ENCODE results near the gene HOXA2. TPM values are rescaled to one million over a fixed set of nuclear protein-coding genes. Genes with fewer than 3 reads are reported as not detected.

Gene HOXA2
- total RNA-seq, 2 donors from 2014 or later, result not detected

DNA sequence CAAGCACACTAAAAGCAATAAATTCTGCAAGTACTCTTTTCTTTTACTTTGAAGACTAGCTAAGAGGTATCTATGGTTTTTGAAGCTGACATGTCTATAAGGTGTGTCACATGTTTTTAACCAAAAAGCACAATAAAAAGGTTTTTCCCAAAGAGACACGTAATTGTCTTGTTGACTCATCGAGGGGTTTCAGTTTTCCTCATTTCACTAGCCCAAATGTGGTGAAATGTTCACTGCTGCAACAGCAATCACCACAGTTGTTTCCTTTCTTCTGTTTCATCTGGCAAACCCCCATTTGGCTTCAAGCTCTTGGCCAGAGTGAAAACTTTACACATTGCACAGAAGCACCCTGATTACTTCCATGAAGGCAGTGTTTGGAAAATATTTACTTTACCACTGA, 31.9 kb upstream of the HOXA2 start:
- Mint-ChIP-seq H3K27ac (peak overlapping the region; percentile 84), H3K36me3 (ENCODE audit: insufficient read depth in 2 of 2) (peaks cover 0 to 3% of the 10 kb centered on the region in 2 donors), H3K9me3 (no peaks in the 10 kb centered on the region), H3K27me3 (ENCODE audit: low read depth) (peaks cover 43% of the 10 kb centered on the region), H3K4me3 (peak overlapping the region; percentile 52 to 59), H3K4me1 (ENCODE audit: low read depth) (peaks cover 48% of the 10 kb centered on the region)
- peak; percentile 73 to 87 for ATAC-seq (replicated peaks in 1 of 2)
- DNase-seq, result peak; percentile 55 to 59

DNA sequence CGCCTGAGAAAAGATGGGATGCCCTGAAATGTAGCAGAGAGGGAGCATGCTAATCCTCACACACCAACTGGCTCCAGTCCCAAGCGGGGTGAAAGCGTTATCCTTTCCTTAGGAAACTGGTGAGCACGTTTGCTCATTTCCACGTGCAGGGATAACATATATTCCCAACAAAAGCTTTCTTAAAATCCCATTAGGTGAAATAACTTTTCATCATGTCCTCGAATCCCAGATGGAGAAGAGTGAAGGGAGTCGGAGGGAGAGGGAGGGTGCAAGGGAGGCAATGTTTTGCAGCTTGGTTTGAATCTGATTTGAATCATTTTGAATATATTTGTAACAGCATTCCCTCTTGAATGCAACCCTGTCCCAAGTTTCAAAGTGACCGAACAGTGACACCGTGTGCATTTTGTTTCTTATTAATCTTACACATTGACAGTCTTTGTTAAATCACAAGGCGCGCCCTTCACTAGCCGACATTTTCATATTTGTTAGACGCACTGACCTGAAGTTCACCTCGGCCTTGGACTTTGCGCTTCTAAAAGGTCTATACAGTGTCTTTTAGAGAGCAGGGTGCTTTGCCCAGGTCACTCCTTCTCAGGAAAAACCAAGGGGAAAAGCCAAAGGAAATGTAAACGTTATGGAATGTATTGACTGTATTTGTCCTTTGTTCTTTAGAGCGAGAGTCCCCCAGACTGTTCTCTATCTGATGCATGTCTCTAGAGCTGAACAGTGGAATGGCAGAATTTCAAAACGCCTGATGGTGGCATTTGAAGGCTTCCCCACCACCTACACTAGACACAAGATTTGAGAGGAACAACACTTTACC, 31.1 kb upstream of the HOXA2 start:
- no peak overlapping the region for H3K27ac Mint-ChIP-seq
- peak in 1 of 2 donors; percentile 3 for ATAC-seq (replicated peaks in 1 of 2)

DNA sequence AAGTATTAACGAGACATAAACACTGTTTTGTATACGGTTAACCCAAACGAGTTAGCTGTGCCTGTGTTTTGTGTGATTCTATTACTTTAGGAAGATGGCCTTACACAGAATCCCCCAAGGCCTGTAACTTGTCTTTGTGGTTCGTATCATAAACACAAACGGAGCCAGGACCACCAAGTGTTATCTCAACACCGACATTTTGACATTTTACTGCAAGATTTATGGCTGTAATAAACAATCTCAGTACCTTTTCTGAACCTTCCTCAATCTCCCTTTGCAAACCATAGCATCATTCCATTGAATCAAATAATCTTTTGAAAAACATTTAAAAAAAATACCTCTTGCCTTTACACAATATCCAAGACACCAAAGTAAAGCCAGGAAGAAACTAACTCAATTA, 30.5 kb upstream of the HOXA2 start:
- H3K4me1 Mint-ChIP-seq (ENCODE audit: low read depth), result peaks cover 48% of the 10 kb centered on the region
- no peaks in the 10 kb centered on the region for H3K9me3 Mint-ChIP-seq
- no peak for DNase-seq
- ATAC-seq (replicated peaks in 1 of 2), result no peak
- H3K4me3 Mint-ChIP-seq, result no peak overlapping the region
- peaks cover 0 to 3% of the 10 kb centered on the region in 2 donors for H3K36me3 Mint-ChIP-seq (ENCODE audit: insufficient read depth in 2 of 2)
- H3K27me3 Mint-ChIP-seq (ENCODE audit: low read depth), result peaks cover 53% of the 10 kb centered on the region
- no peak overlapping the region for H3K27ac Mint-ChIP-seq

More for the DNA sequence above, 31.1 kb upstream of the HOXA2 start:
- no peak for DNase-seq
- H3K27me3 Mint-ChIP-seq (ENCODE audit: low read depth), result peaks cover 51% of the 10 kb centered on the region
- peaks cover 48% of the 10 kb centered on the region for H3K4me1 Mint-ChIP-seq (ENCODE audit: low read depth)
- no peaks in the 10 kb centered on the region for H3K9me3 Mint-ChIP-seq
- H3K36me3 Mint-ChIP-seq (ENCODE audit: insufficient read depth in 2 of 2), result peaks cover 0 to 3% of the 10 kb centered on the region in 2 donors
- peak overlapping the region; percentile 52 to 59 for H3K4me3 Mint-ChIP-seq

DNA sequence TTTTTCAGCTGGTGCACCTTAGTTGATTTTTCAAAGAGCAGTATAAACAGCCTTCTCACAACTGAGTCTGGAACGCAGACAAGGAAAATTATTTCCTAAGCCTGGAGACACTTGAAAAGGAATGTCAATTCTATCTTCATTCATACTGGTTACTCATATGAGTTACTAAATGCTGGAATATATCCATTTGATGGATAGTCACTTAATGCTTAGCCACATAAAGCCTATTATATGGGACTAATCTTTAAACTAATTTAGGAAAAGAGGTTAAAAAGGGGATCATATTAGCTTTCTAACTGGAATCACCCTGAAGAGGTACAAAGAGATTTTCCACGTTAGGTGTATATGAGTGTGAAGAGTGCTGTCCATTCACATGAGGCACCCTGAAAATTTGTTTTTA, 29.7 kb upstream of the HOXA2 start:
- Mint-ChIP-seq H3K27ac (no peak overlapping the region), H3K27me3 (ENCODE audit: low read depth) (peaks cover 53% of the 10 kb centered on the region), H3K9me3 (no peaks in the 10 kb centered on the region), H3K36me3 (ENCODE audit: insufficient read depth in 2 of 2) (peaks cover 0 to 3% of the 10 kb centered on the region in 2 donors), H3K4me3 (peak overlapping the region in 1 of 2 donors; percentile 32), H3K4me1 (ENCODE audit: low read depth) (peaks cover 48% of the 10 kb centered on the region)
- DNase-seq (no peak), ATAC-seq (replicated peaks in 1 of 2) (no peak)

DNA sequence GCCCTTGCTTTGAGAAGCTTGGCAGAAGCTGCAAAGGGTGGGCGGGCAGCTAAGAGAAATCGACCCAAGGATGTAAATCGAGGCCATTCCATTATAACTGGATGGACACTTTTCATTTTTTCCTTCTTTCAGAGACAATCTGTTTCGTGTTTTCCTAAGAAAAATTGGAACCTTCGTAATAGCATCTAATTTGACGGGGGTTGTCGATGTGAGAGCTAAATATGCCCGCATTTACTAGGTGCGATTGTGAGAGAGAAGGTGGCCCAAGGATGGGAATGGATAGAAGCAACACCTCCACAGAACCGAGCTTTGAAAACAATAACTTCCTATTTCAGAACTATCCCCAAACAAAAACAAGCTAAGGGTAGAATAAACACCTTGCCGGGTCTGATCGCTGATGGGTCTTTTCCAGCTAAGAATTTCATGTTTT, 28.9 kb upstream of the HOXA2 start:
- DNase-seq (no peak), ATAC-seq (replicated peaks in 1 of 2) (no peak)
- Mint-ChIP-seq H3K4me1 (ENCODE audit: low read depth) (peaks cover 47% of the 10 kb centered on the region), H3K27ac (no peak overlapping the region), H3K4me3 (peak overlapping the region; percentile 40 to 77), H3K9me3 (no peaks in the 10 kb centered on the region), H3K36me3 (ENCODE audit: insufficient read depth in 2 of 2) (peaks cover 0 to 3% of the 10 kb centered on the region in 2 donors), H3K27me3 (ENCODE audit: low read depth) (peaks cover 55% of the 10 kb centered on the region)

DNA sequence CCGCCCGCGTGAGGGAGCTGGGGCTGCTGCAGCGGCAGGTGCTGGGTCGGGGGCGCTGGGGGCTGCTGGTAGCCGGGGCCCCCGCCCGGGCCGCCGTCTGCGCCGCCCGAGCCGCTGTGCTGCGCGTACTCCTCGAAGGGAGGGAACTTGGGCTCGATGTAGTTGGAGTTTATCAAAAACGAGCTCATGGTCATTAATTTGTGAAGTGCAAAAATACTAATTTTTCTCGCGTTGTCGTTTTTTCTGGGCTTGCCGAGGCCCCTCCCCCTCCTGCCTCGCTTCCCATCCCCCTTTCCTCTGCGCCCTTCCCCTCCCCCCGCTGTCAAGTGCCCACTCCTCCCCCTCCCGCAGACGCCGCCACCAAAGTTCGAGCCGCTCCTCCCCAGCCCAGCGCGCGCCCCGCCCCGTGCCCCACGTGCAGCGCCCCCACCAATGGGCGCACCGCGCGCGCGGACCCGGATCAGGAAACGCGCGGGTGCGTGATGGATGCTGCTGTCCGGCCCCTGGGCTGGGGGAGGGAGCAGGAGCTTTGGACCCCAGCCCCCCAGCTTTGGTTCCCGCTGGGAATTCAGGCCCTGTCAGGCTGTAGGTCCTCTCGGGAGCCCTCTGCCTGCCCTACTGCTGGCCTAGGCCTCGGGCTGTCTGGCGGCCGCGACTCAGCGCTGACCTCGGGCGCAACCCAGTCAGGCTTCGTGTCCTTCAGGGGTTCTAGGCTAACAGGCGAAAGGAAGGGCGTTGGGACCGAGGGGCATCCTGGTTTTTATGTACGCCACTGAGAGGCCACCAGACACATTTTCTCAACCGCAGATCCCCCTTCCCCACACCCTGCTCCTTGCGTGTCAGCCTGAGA, 28.3 kb upstream of the HOXA2 start, which contains the start of gene HOXA4:
Gene HOXA4, minus strand, starts transcription at position 218 of the 850 bp plus-strand sequence. Its CDS starts 24 bp downstream, at position 194.
- Mint-ChIP-seq H3K27ac (no peak within 1 kb of the TSS), H3K36me3 (ENCODE audit: insufficient read depth in 2 of 2) (peaks cover 0 to 1% of the 10 kb centered on the region in 2 donors), H3K27me3 (ENCODE audit: low read depth) (peaks cover 55% of the 10 kb centered on the region), H3K4me3 (peak within 1 kb of the TSS; percentile 40 to 77), H3K4me1 (ENCODE audit: low read depth) (peaks cover 41% of the 10 kb centered on the region), H3K9me3 (no peaks in the 10 kb centered on the region)
- ATAC-seq (replicated peaks in 1 of 2) (peak; percentile 67 to 85), DNase-seq (peak; percentile 71 to 90)

DNA sequence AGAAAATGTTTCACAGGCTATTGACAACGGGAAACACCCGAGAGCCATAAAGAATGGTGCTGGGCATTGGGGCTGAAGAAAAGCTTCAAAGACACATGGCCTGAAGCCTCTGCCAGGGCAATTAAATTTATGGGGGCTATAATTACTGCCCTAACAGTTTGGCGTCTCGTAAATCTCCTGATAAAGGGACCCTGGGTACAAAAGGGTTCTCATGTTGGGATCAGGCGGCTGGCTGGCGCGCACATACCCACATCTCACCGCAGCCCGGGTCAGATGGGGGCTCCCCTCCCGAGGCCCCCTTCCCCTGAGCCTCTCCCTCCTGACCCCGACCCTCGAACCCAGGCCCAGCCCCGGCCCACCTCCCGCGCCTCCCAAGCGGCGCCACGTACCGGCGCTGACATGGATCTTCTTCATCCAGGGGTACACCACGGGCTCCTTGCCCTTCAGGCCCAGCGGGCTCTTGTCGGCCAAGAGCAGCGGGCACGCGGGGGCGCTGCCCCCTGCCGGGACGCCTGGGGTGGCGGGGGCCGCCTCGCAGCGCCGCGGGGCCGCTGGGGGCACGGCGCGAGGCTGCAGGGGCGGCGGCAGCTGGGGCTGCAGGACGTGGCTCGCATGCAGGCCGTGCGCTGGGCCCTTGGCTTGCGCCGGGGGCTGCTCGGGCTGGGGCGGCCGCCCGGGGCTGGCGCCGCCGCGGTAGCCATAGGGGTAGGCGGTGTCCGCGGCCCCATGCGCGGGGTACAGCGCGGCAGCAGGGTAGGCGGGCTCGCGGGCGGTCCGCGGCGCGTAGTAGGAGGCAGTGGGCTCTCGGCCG, 27.5 kb upstream of the HOXA2 start:
- H3K27ac Mint-ChIP-seq, result no peak overlapping the region
- peaks cover 52% of the 10 kb centered on the region for H3K27me3 Mint-ChIP-seq (ENCODE audit: low read depth)
- peaks cover 32% of the 10 kb centered on the region for H3K4me1 Mint-ChIP-seq (ENCODE audit: low read depth)
- DNase-seq (peak in 1 of 2 donors; percentile 30), ATAC-seq (replicated peaks in 1 of 2) (peak; percentile 7 to 45)
- H3K4me3 Mint-ChIP-seq, result peak overlapping the region in 1 of 2 donors; percentile 77
- H3K9me3 Mint-ChIP-seq, result no peaks in the 10 kb centered on the region
- H3K36me3 Mint-ChIP-seq (ENCODE audit: insufficient read depth in 2 of 2), result peaks cover 0 to 1% of the 10 kb centered on the region in 2 donors

DNA sequence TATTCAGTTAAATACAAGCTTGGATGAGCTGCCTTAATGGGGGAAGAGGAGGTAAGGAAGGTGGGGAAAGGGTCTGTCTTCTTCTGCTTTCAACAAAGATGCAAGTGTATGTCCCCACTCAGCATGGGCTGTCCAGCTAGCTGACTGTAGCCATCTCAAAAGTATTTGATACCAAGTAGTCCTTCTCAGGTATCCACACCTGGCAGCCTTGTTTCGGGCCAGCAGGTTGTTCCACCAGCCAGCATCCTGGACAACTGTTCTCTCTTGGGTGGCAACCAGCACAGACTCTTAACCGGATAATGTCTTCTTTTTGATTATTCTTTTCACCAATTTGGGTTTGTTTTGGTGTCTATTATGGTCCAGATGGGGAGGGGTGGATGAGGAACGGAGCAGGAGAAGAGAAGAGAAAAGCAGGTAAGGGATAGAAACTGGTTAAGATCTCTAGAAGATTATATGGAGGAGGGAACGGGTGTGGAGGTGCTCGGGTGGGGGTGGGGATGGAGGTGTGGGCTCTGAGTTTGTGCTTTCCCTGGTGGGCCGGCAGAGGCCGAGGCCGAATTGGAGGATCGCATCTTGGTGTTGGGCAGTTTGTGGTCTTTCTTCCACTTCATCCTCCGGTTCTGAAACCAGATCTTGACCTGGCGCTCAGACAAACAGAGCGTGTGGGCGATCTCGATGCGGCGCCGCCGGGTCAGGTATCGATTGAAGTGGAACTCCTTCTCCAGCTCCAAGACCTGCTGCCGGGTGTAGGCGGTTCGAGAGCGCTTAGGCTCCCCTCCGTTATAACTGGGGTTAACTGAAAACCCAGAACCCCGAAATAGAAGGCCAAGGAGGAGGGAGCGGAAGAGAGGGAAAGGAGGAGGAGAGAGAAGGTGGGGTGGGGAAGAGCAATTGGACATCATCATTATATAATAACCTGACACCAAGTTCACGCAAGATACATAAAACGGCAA, 26.6 kb upstream of the HOXA2 start:
- no peak overlapping the region for H3K27ac Mint-ChIP-seq
- peaks cover 52% of the 10 kb centered on the region for H3K27me3 Mint-ChIP-seq (ENCODE audit: low read depth)
- H3K36me3 Mint-ChIP-seq (ENCODE audit: insufficient read depth in 2 of 2), result peaks cover 0 to 1% of the 10 kb centered on the region in 2 donors

DNA sequence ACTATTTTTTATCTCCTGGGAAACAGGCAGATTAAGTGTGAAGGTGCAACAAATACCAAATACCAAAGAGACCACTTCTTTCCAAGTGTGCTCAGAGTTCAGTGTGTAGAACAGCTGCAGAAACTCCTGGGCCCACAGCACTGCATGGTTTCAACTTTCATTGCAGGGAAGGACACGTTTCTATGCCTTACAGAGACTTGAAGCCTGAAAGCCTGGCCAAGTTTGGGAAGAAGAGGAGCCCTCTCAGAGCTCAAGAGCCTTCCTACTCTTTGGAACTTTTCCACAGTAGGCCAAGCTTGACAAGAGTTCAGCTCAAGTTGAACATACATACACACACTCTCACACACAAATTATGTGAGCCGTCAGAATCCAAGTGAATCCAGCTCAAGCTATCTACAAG, 25.6 kb upstream of the HOXA2 start:
- H3K9me3 Mint-ChIP-seq, result no peaks in the 10 kb centered on the region
- H3K36me3 Mint-ChIP-seq (ENCODE audit: insufficient read depth in 2 of 2), result peaks cover 0 to 1% of the 10 kb centered on the region in 2 donors
- DNase-seq (no peak), ATAC-seq (replicated peaks in 1 of 2) (no peak)
- H3K4me1 Mint-ChIP-seq (ENCODE audit: low read depth), result peaks cover 13% of the 10 kb centered on the region
- H3K27ac Mint-ChIP-seq, result no peak overlapping the region
- peaks cover 48% of the 10 kb centered on the region for H3K27me3 Mint-ChIP-seq (ENCODE audit: low read depth)
- H3K4me3 Mint-ChIP-seq, result no peak overlapping the region

More for the DNA sequence above, 26.6 kb upstream of the HOXA2 start:
- ATAC-seq (replicated peaks in 1 of 2), result no peak
- Mint-ChIP-seq H3K9me3 (no peaks in the 10 kb centered on the region), H3K4me1 (ENCODE audit: low read depth) (peaks cover 24% of the 10 kb centered on the region), H3K4me3 (peak overlapping the region in 1 of 2 donors; percentile 63)
- DNase-seq, result no peak

DNA sequence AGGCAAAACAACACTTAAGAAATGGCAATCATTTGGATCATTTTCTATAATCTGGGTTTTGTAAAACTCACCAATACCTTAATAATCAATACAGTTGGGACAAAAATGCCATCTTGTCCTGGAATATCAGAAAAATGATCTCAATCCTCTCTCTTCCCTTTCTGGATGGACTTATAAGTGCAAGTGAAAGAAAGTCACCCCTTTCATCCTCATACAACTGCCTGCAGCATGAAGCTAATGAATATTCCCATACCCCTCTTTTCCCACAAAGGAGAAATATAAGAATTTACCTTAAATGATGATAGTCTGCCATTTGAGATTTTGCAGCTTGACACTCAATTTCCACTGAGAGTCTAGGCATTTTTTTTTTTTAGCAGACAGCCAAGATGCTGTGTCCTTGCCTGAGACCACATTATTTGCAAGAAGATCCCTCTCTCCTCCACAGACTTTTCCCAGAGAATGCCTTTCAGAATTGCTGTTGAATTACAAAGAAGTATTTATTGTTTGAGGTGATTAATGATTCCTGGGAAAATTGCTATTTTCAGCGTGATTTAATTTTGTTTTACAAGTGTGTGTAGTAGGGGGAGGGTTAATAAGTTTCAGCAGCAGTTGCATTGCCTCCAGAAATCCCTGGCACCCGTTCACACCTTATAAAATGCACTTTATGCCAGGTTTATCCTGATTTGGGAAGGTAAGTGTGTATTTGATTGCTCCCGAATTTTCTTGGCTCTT, 24.3 kb upstream of the HOXA2 start:
- H3K9me3 Mint-ChIP-seq, result no peaks in the 10 kb centered on the region
- DNase-seq (no peak), ATAC-seq (replicated peaks in 1 of 2) (no peak)
- no peaks in the 10 kb centered on the region for H3K36me3 Mint-ChIP-seq (ENCODE audit: insufficient read depth in 2 of 2)
- peaks cover 36% of the 10 kb centered on the region for H3K27me3 Mint-ChIP-seq (ENCODE audit: low read depth)
- H3K27ac Mint-ChIP-seq, result no peak overlapping the region
- peaks cover 8% of the 10 kb centered on the region for H3K4me1 Mint-ChIP-seq (ENCODE audit: low read depth)
- no peak overlapping the region for H3K4me3 Mint-ChIP-seq

DNA sequence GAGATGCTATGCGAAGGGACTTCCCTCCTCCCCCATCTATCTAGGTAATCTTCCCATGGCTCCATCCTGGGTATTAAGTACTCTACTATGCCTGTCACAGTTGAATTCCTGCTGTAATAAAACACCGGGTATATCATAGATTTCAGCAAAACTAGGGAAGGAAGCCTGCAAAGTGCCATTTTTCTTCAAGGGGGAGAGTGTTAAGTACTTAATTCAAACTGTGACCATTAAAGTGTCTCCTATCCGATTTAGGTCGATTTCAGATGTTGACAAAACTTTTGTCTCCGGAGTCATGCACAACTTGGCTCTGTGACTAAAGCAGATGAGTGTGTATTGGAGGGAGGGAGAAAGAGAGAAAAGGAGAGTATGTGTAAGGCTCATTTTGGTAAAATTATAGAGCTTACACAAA, 23.5 kb upstream of the HOXA2 start:
- DNase-seq (no peak), ATAC-seq (replicated peaks in 1 of 2) (no peak)
- Mint-ChIP-seq H3K9me3 (no peaks in the 10 kb centered on the region), H3K27me3 (ENCODE audit: low read depth) (peaks cover 36% of the 10 kb centered on the region), H3K27ac (no peak overlapping the region), H3K36me3 (ENCODE audit: insufficient read depth in 2 of 2) (no peaks in the 10 kb centered on the region), H3K4me3 (no peak overlapping the region), H3K4me1 (ENCODE audit: low read depth) (peaks cover under 1% of the 10 kb centered on the region)

All from activated T-cell treated with anti-CD3 and anti-CD28 coated beads, Interleukin-2, amount 50 U/mL, for 72 hours (primary cell).